GM12878 (cell line): ENCODE data around the gene BRWD1. TPM values are rescaled to one million over a fixed set of nuclear protein-coding genes. Genes with fewer than 3 reads are reported as not detected.
"Not testable (repeated sequence)": the region's sequence is repeated elsewhere in the genome, so short reads cannot be mapped to it uniquely, and the experiment has no call there.

ENCODE experiments used
- ATAC-seq: fragments of 200-7000 bp; cut with Tn5 transposase; 3 replicates; pipeline ENCODE4 v1.9.1; 2020; ENCODE audit warnings: mild to moderate bottlenecking, moderate library complexity
- BruUV-seq: library from RNA; stranded (reverse); fragments of 400-500 nt; replicated peaks from 2 replicates; lab custom pipeline; 2021; lab: Mats Ljungman, UMichigan
- CTCF ChIA-PET: fragments of 300-600 bp; sonication (Branson Sonifier 250); formaldehyde crosslinking; extraction: SDS; loops from one replicate; lab custom pipeline; 2021; ENCODE audit warnings: inconsistent platforms; lab: Yijun Ruan, JAX
- POLR2A ChIA-PET: fragments of 350-600 bp; formaldehyde crosslinking; extraction: SDS; loops from one replicate; lab custom pipeline; 2021; ENCODE audit warnings: inconsistent platforms; lab: Charles Lee
- RAD21 ChIA-PET: fragments of 300-600 bp; sonication (Branson Sonifier 250); formaldehyde crosslinking; loops from one replicate; lab custom pipeline; 2023; ENCODE audit warnings: antibody characterized with exemption; ENCODE audit not compliant: unreplicated experiment; lab: Charles Lee
- SMC1A ChIA-PET: fragments of 300-600 bp; sonication (Branson Sonifier 250); formaldehyde crosslinking; loops from one replicate; lab custom pipeline; 2023; ENCODE audit not compliant: unreplicated experiment, uncharacterized antibody; lab: Charles Lee
- DNase-seq: peaks from one replicate; pipeline ENCODE4 v3.0.0-alpha.2; 2011; ENCODE audit warnings: low read depth, low spot score
- FAIRE-seq: peaks from 3 replicates; lab custom pipeline; 2011; peaks lifted over from hg19 to GRCh38; lab: Jason Lieb, UNC
- H2AFZ ChIP-seq: 2 replicates; pipeline ENCODE4 v1.6.0; 2011; ENCODE audit warnings: low read depth, low read length, control low read depth; ENCODE audit not compliant: control insufficient read depth
- H3K27ac ChIP-seq: 2 replicates; pipeline ENCODE4 v1.5.1; 2011; ENCODE audit warnings: control low read depth; ENCODE audit not compliant: control insufficient read depth, insufficient read depth
- H3K27me3 ChIP-seq, 2 experiments: replicated peaks in 1 of 2; 2 replicates each; pipeline versions ENCODE4 v1.6.0 to v1.6.1; 2011; ENCODE audit warnings: low read length in 1 of 2; ENCODE audit not compliant: control insufficient read depth in 2 of 2, insufficient read depth in 2 of 2
- H3K36me3 ChIP-seq, 2 experiments: 2 replicates each; pipeline ENCODE4 v1.5.1; 2011; ENCODE audit warnings: low read length in 1 of 2; ENCODE audit not compliant: control insufficient read depth in 2 of 2, insufficient read depth in 2 of 2
- H3K4me1 ChIP-seq: 2 replicates; pipeline ENCODE4 v1.6.1; 2011; ENCODE audit warnings: mild to moderate bottlenecking, low read length, moderate library complexity, mixed read lengths; ENCODE audit not compliant: control insufficient read depth, insufficient read depth
- H3K4me2 ChIP-seq: 2 replicates; pipeline ENCODE4 v1.6.0; 2011; ENCODE audit warnings: control low read depth; ENCODE audit not compliant: control insufficient read depth, insufficient read depth
- H3K4me3 ChIP-seq: fragments of 200-600 bp; sonication (generic); 2 replicates; pipeline ENCODE4 v1.5.1; 2016
- H3K79me2 ChIP-seq: 2 replicates; pipeline ENCODE4 v1.6.0; 2011; ENCODE audit warnings: low read length; ENCODE audit not compliant: control insufficient read depth, insufficient read depth
- H3K9ac ChIP-seq: 2 replicates; pipeline ENCODE4 v1.8.0; 2011; ENCODE audit warnings: low read length, control low read depth, mixed read lengths; ENCODE audit not compliant: control insufficient read depth, insufficient read depth
- H3K9me3 ChIP-seq: replicated peaks from 3 replicates; pipeline ENCODE4 v1.5.1; 2011; ENCODE audit warnings: mild to moderate bottlenecking, low read length; ENCODE audit not compliant: control insufficient read depth, insufficient read depth
- H4K20me1 ChIP-seq: 2 replicates; pipeline ENCODE4 v1.6.0; 2011; ENCODE audit not compliant: control insufficient read depth, insufficient read depth
- ATF7 ChIP-seq: fragments of 450-650 bp; IDR thresholded peaks from 2 replicates; pipeline ENCODE4 v1.6.1; 2016; ENCODE audit warnings: low read depth, mild to moderate bottlenecking
- GABPA ChIP-seq: IDR thresholded peaks from 2 replicates; pipeline ENCODE4 v1.6.1; 2014; ENCODE audit warnings: antibody characterized with exemption, low read depth, mild to moderate bottlenecking, inconsistent platforms
- IRF5 ChIP-seq: fragments of 450-650 bp; IDR thresholded peaks from 2 replicates; pipeline ENCODE4 v1.6.1; 2017; ENCODE audit warnings: borderline replicate concordance
- JUND ChIP-seq: IDR thresholded peaks from 2 replicates; pipeline ENCODE4 v1.6.1; 2012; ENCODE audit warnings: low read depth, mild to moderate bottlenecking, low read length, improper control_type of control experiment, moderate library complexity
- PAX8 ChIP-seq: fragments of 450-650 bp; IDR thresholded peaks from 2 replicates; pipeline ENCODE4 v1.6.1; 2017; ENCODE audit warnings: mild to moderate bottlenecking, moderate library complexity
- SIX5 ChIP-seq: IDR thresholded peaks from 2 replicates; pipeline ENCODE4 v1.6.1; 2011; ENCODE audit warnings: mild to moderate bottlenecking, low read depth, low read length, moderate library complexity; ENCODE audit not compliant: severe bottlenecking
- SUZ12 ChIP-seq: fragments of 200-600 bp; sonication (generic); IDR thresholded peaks from one replicate; pipeline ENCODE4 v1.6.1; 2018; ENCODE audit warnings: antibody characterized with exemption, mild to moderate bottlenecking; ENCODE audit not compliant: unreplicated experiment
- TCF12 ChIP-seq: IDR thresholded peaks from 2 replicates; pipeline ENCODE4 v1.6.1; 2011; ENCODE audit warnings: low read depth, mild to moderate bottlenecking, low read length
- WRNIP1 ChIP-seq: IDR thresholded peaks from 2 replicates; pipeline ENCODE4 v1.6.1; 2011; ENCODE audit warnings: low read depth, low read length, improper control_type of control experiment, borderline replicate concordance
- YBX1 ChIP-seq: fragments of 450-650 bp; IDR thresholded peaks from 2 replicates; pipeline ENCODE4 v1.6.1; 2016; ENCODE audit warnings: antibody characterized with exemption
- WGBS: methylation state at CpG from one replicate; pipeline ENCODE4 v1.1.6; 2016; ENCODE audit warnings: low lambda C conversion rate; ENCODE audit not compliant: insufficient replicate concordance, insufficient coverage; ENCODE audit errors: missing lambda C conversion rate; 5-methylcytosine and 5-hydroxymethylcytosine counted together
- in situ Hi-C: fragments of 300-500 bp; cut with MboI; formaldehyde crosslinking; loops from 9 replicates; pipeline ENCODE4 v1.14.3; 2018; ENCODE audit warnings: mixed read lengths
- intact Hi-C: fragments of 100-400 bp; cut with micrococcal nuclease; formaldehyde crosslinking; loops from one replicate; pipeline ENCODE4 v1.14.2; 2022; ENCODE audit not compliant: unreplicated experiment
- polyA plus RNA-seq, 11 experiments: library from polyadenylated mRNA; depleted of rRNA in 4 of 11; unstranded in 6 of 11; stranded (reverse) in 5 of 11; fragments of >200 nt; fragmentation: Nextera tagmentation in 4 of 11; fragmentation: Illumina TruSeq in 1 of 11; extraction: Ambion mirVana in 4 of 11; extraction: Trizol in 1 of 11; gene quantifications; 1 replicate in 1 of 11; 2 replicates in 10 of 11; pipeline versions ENCODE4 v1.2.1 to v1.2.3, GENCODE V29; 2011 to 2016; ENCODE audit warnings: inconsistent platforms in 2 of 11, missing spikeins in 2 of 11, low read depth in 1 of 11
- total RNA-seq, 4 experiments: library from RNA; depleted of rRNA in 3 of 4; stranded (reverse); fragments of >200 nt in 3 of 4; fragmentation: Illumina TruSeq in 1 of 4; extraction: Trizol in 1 of 4; gene quantifications; 2 replicates each; pipeline versions ENCODE4 v1.2.1 to v1.2.3, GENCODE V29; 2013 to 2021

The BRWD1 gene
- total and polyA plus RNA-seq, 10 of the 15 experiments (the other 5 are each of a cell fraction or from before 2014, with no cell fraction given) = 3.1 to 19.0 (median 13.5) TPM

GRCh38 chr21:39161064-39161463, 152.4 kb downstream of the BRWD1 start:
- WGBS = 0% methylated on average over 3 of the region's 3 CpGs
- RAD21 ChIA-PET = no interaction called here
- Histone ChIP-seq H3K9ac (no peak overlapping the region), H3K79me2 (no peaks in the 10 kb centered on the region), H3K27me3 (no peaks in the 10 kb centered on the region), H3K27ac (no peak overlapping the region), H3K9me3 (peaks cover 1% of the 10 kb centered on the region; the same call in 1 of the 3 replicates), H3K4me3 (no peak overlapping the region), H4K20me1 (no peaks in the 10 kb centered on the region), H3K4me1 (no peaks in the 10 kb centered on the region), H3K36me3 (no peaks in the 10 kb centered on the region), H3K4me2 (no peak overlapping the region), H2AFZ (no peak overlapping the region)
- DNase-seq (no peak), ATAC-seq (no peak), FAIRE-seq (no peak)
- no peak for TF ChIP-seq SIX5
- in situ Hi-C loops = no loop called here
- SMC1A ChIA-PET = no interaction called here
- intact Hi-C loops = no loop called here
- BruUV-seq = no TSS peak
- CTCF ChIA-PET = interaction anchor here (1.4 kb wide), 1 partner anchor 426 kb away, joined by 3 read pairs; no protein-coding TSS in a partner anchor
- POLR2A ChIA-PET = no interaction called here

GRCh38 chr21:39159342-39160063, 153.9 kb downstream of the BRWD1 start:
- TF ChIP-seq GABPA (no peak), IRF5 (no peak), PAX8 (no peak), YBX1 (no peak), JUND (no peak), TCF12 (no peak), WRNIP1 (no peak), ATF7 (no peak), SUZ12 (no peak)
- Histone ChIP-seq H3K79me2 (no peaks in the 10 kb centered on the region), H3K4me3 (no peak overlapping the region), H4K20me1 (no peaks in the 10 kb centered on the region), H3K27ac (no peak overlapping the region), H3K4me1 (no peaks in the 10 kb centered on the region), H3K9ac (no peak overlapping the region), H3K27me3 (no peaks in the 10 kb centered on the region), H2AFZ (no peak overlapping the region), H3K36me3 (no peaks in the 10 kb centered on the region), H3K4me2 (no peak overlapping the region), H3K9me3 (peaks cover under 1% of the 10 kb centered on the region; the same call in 1 of the 3 replicates)
- DNase-seq = no peak
- no peak for ATAC-seq
- WGBS = 30% methylated on average over 7 of the region's 7 CpGs
- in situ Hi-C loops = no loop called here
- ChIA-PET RAD21 (no interaction called here), SMC1A (no interaction called here), CTCF (no interaction called here), POLR2A (no interaction called here)
- intact Hi-C loops = no loop called here
- FAIRE-seq = no peak
- no TSS peak for BruUV-seq

- DNase-seq, ATAC-seq, H3K4me3 ChIP-seq, RAD21 ChIA-PET, H3K36me3 ChIP-seq, H3K9me3 ChIP-seq, H2AFZ ChIP-seq, H3K9ac ChIP-seq, H4K20me1 ChIP-seq, BruUV-seq, in situ Hi-C loops, FAIRE-seq, SMC1A ChIA-PET, intact Hi-C loops, H3K79me2 ChIP-seq, H3K4me2 ChIP-seq, H3K4me1 ChIP-seq, CTCF ChIA-PET, H3K27ac ChIP-seq, POLR2A ChIA-PET, H3K27me3 ChIP-seq: not testable (repeated sequence)
- 91% methylated on average over 23 of the region's 34 CpGs for WGBS
Observed at GRCh38 chr21:39157241-39157640, 156.2 kb downstream of the BRWD1 start.
